ENCODE data around the gene CLDN18. TPM values are rescaled to one million over a fixed set of nuclear protein-coding genes. Genes with fewer than 3 reads are reported as not detected.

CLDN18 gene
- total RNA-seq, 4 donors from 2014 or later: under 0.01 to 0.40 (median 0.39) TPM; not detected in 1

DNA sequence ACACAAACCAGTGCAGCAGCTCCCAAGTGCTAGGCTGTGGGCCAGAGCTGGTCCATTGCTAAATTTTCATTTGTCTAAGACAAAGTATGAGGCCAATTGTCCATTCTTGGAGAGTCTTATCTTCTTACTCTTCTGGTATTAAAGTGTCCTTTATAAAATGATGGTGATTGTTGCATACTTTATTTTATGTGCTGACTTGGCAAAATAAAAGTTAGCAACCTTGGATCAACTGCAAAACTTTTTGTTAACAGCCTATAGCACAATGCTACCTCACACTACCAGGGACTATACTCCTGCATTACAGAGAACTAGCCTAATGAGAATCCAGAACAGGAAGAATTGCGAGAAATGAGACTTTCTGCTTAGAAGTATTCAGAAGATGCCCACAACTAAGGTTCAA lies 44.1 kb downstream of the CLDN18 start:
- TF ChIP-seq POLR2AphosphoS5 (IDR thresholded peaks at IDR 0.05) (no peak), EP300 (IDR thresholded peaks at IDR 0.05) (no peak), POLR2A (IDR thresholded peaks at IDR 0.05; ENCODE audit: low read depth) (no peak)
- TF ChIP-seq, protein P1, sequence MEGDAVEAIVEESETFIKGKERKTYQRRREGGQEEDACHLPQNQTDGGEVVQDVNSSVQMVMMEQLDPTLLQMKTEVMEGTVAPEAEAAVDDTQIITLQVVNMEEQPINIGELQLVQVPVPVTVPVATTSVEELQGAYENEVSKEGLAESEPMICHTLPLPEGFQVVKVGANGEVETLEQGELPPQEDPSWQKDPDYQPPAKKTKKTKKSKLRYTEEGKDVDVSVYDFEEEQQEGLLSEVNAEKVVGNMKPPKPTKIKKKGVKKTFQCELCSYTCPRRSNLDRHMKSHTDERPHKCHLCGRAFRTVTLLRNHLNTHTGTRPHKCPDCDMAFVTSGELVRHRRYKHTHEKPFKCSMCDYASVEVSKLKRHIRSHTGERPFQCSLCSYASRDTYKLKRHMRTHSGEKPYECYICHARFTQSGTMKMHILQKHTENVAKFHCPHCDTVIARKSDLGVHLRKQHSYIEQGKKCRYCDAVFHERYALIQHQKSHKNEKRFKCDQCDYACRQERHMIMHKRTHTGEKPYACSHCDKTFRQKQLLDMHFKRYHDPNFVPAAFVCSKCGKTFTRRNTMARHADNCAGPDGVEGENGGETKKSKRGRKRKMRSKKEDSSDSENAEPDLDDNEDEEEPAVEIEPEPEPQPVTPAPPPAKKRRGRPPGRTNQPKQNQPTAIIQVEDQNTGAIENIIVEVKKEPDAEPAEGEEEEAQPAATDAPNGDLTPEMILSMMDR (IDR thresholded peaks at IDR 0.05): no peak
- intact Hi-C loops (cut with DNase I): no loop called here
- Histone ChIP-seq H3K4me1 (peaks cover under 1 to 6% (median 3%) of the 10 kb centered on the region in 4 donors), H3K4me3 (no peak overlapping the region), H3K9me3 (no peaks in the 10 kb centered on the region), H3K27me3 (no peaks in the 10 kb centered on the region), H3K27ac (replicated peaks in 1 of 4) (no peak overlapping the region), H3K36me3 (peaks cover 0 to 5% (median 2%) of the 10 kb centered on the region in 4 donors)
- no peak for DNase-seq (ENCODE audit: extremely low spot score)
- 100% methylated on average over 1 of the region's 1 CpG for WGBS

DNA sequence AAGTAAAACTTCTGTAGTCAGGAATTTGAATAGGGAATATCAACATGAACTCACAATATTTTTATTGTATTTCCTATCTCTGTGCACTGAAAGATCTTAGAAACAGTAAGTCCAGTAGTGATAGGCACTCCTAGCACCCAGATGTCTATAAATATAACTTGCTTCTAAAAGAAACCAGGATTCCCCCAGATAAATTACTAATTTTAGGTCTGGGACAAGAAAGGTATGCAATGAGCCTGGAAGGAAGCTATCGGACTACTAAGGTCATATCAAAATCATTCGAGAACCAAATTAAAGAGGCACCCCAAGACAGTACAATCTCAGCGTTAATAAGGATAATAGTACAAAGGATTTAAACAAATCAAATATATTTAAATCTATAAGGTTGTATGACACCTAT lies 47.4 kb downstream of the CLDN18 start:
- H3K4me1 ChIP-seq: peaks cover 6 to 13% (median 11%) of the 10 kb centered on the region in 4 donors
- H3K4me3 ChIP-seq: no peak overlapping the region
- no peak for DNase-seq (ENCODE audit: extremely low spot score)
- peaks cover 0 to 20% (median 11%) of the 10 kb centered on the region in 4 donors for H3K36me3 ChIP-seq
- H3K9me3 ChIP-seq: no peaks in the 10 kb centered on the region
- 82% methylated on average over 3 of the region's 3 CpGs for WGBS
- TF ChIP-seq EP300 (IDR thresholded peaks at IDR 0.05): no peak
- intact Hi-C loops (cut with DNase I): no loop called here
- no peak overlapping the region for H3K27ac ChIP-seq (replicated peaks in 1 of 4)
- H3K27me3 ChIP-seq: no peaks in the 10 kb centered on the region

DNA sequence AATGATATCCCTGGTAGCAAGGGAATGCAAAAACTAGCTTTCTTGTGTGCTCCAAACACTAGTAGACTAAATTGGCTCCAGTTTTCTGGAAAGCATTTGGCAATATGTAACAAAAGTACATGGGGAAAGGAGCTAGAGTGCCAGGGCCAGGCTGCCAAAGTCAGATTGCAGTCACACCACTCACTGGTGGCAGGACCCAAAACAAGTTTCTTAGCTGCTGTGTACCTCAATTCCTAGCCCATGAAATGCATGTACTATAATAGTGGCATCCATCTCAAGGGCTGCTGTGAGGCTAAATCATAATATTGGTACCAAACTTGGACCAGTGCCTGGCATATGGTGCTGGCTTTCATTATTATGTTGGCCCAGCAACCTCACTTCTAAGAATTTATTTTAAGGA lies 49.3 kb downstream of the CLDN18 start:
- TF ChIP-seq, protein P1 (IDR thresholded peaks at IDR 0.05): no peak
- TF ChIP-seq EP300 (IDR thresholded peaks at IDR 0.05) (no peak), POLR2AphosphoS5 (IDR thresholded peaks at IDR 0.05) (no peak), POLR2A (IDR thresholded peaks at IDR 0.05; ENCODE audit: low read depth) (no peak)
- H3K27ac ChIP-seq (replicated peaks in 1 of 4): peak overlapping the region in 1 of 4 donors; percentile 30
- H3K36me3 ChIP-seq: peaks cover 17 to 33% (median 25%) of the 10 kb centered on the region in 4 donors
- no peaks in the 10 kb centered on the region for H3K27me3 ChIP-seq
- H3K9me3 ChIP-seq: no peaks in the 10 kb centered on the region
- peak; percentile 70 for DNase-seq (ENCODE audit: extremely low spot score)
- H3K4me1 ChIP-seq: peaks cover 6 to 13% (median 11%) of the 10 kb centered on the region in 4 donors
- H3K4me3 ChIP-seq: no peak overlapping the region
- intact Hi-C loops (cut with DNase I): no loop called here

DNA sequence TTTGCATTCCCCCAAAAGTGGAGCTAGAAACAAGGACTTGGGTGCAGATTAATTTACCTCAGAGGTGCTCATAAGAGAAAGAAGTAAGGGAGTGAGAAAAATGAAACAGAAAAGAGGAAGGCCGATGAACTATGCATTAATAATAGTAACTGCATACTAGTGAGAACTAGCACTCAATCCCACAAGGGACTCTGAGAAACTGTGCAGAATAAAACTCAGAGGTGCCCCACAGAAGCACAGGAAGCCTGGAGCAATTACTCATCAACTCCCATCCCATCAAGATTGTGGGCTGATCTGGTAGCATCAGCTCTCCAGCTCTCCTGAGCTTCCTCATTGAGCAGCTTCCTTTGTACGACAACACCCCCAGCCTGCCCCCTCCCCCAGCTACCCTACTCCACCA lies 50.8 kb downstream of the CLDN18 start:
- no peaks in the 10 kb centered on the region for H3K27me3 ChIP-seq
- WGBS: 54% methylated on average over 2 of the region's 2 CpGs
- no peaks in the 10 kb centered on the region for H3K9me3 ChIP-seq
- DNase-seq (ENCODE audit: extremely low spot score): no peak
- TF ChIP-seq, protein P1 (IDR thresholded peaks at IDR 0.05): no peak
- TF ChIP-seq EP300 (IDR thresholded peaks at IDR 0.05): no peak
- TF ChIP-seq POLR2A (IDR thresholded peaks at IDR 0.05; ENCODE audit: low read depth): no peak
- TF ChIP-seq POLR2AphosphoS5 (IDR thresholded peaks at IDR 0.05): no peak
- H3K4me1 ChIP-seq: peaks cover 6 to 13% (median 11%) of the 10 kb centered on the region in 4 donors
- peaks cover 21 to 48% (median 38%) of the 10 kb centered on the region in 4 donors for H3K36me3 ChIP-seq
- no peak overlapping the region for H3K4me3 ChIP-seq
- intact Hi-C loops (cut with DNase I): no loop called here
- H3K27ac ChIP-seq (replicated peaks in 1 of 4): no peak overlapping the region

DNA sequence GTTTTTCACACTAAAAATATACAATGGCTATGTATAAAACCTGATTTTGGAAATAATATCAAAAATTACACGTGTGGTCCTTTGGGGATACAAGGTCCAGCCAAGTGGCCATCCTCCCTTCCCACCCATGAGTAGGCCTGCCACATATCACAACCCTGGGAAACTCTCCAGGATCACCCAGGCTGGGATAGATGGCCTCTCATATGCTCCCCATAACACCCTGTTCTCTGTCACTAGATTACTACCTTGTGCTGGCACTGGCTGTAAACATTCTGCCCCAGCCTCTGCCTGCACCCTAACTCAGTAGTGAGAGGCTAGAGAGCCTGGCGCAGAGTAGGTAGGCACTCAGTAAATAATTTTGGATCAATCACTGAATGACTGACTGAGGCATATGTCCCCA lies 52.1 kb downstream of the CLDN18 start:
- intact Hi-C loops (cut with DNase I): no loop called here
- H3K4me1 ChIP-seq: peaks cover 6 to 13% (median 11%) of the 10 kb centered on the region in 4 donors
- no peak for DNase-seq (ENCODE audit: extremely low spot score)
- H3K9me3 ChIP-seq: no peaks in the 10 kb centered on the region
- no peak overlapping the region for H3K27ac ChIP-seq (replicated peaks in 1 of 4)
- TF ChIP-seq EP300 (IDR thresholded peaks at IDR 0.05) (no peak), POLR2AphosphoS5 (IDR thresholded peaks at IDR 0.05) (no peak)
- TF ChIP-seq, protein P1 (IDR thresholded peaks at IDR 0.05): no peak
- H3K36me3 ChIP-seq: peaks cover 23 to 61% (median 50%) of the 10 kb centered on the region in 4 donors
- 93% methylated on average over 2 of the region's 2 CpGs for WGBS
- no peaks in the 10 kb centered on the region for H3K27me3 ChIP-seq
- H3K4me3 ChIP-seq: no peak overlapping the region

Measured in esophagus muscularis mucosa (tissue), 4 donors.